ENCODE data around the gene VASN.

The VASN gene

GRCh38 chr16:4371357-4372000, at the start of gene VASN:
TSS of gene VASN (plus strand) at chr16:4371848. CDS start at chr16:4380878, 9,030 bp downstream.
- DNase-seq (ENCODE audit: low spot score), result peak; percentile 97
- TF ChIP-seq CTCF (IDR thresholded peaks at IDR 0.05; ENCODE audit: extremely low read depth, insufficient read depth, missing control alignments), result no peak
- in situ Hi-C loops (cut with MboI; ENCODE audit: low pct_unique_long_range_greater_than_20kb, low sequenced_read_pairs, unreplicated experiment), result no loop called here

- DNase-seq (ENCODE audit: low spot score), result no peak
- TF ChIP-seq CTCF (IDR thresholded peaks at IDR 0.05; ENCODE audit: extremely low read depth, insufficient read depth, missing control alignments), result no peak
- in situ Hi-C loops (cut with MboI; ENCODE audit: low pct_unique_long_range_greater_than_20kb, low sequenced_read_pairs, unreplicated experiment), result no loop called here
Measured at GRCh38 chr16:4322121-4323052, 49.3 kb upstream of the VASN start.

- in situ Hi-C loops (cut with MboI; ENCODE audit: low pct_unique_long_range_greater_than_20kb, low sequenced_read_pairs, unreplicated experiment), result no loop called here
- TF ChIP-seq CTCF (IDR thresholded peaks at IDR 0.05; ENCODE audit: extremely low read depth, insufficient read depth, missing control alignments), result no peak
- no peak for DNase-seq (ENCODE audit: low spot score)
Measured at GRCh38 chr16:4323071-4323844, 48.4 kb upstream of the VASN start.

- TF ChIP-seq CTCF (IDR thresholded peaks at IDR 0.05; ENCODE audit: extremely low read depth, insufficient read depth, missing control alignments), result no peak
- in situ Hi-C loops (cut with MboI; ENCODE audit: low pct_unique_long_range_greater_than_20kb, low sequenced_read_pairs, unreplicated experiment), result no loop called here
- no peak for DNase-seq (ENCODE audit: low spot score)
Measured at GRCh38 chr16:4323845-4324488, 47.7 kb upstream of the VASN start.

GRCh38 chr16:4324492-4325252, 47.0 kb upstream of the VASN start:
- TF ChIP-seq CTCF (IDR thresholded peaks at IDR 0.05; ENCODE audit: extremely low read depth, insufficient read depth, missing control alignments), result no peak
- no peak for DNase-seq (ENCODE audit: low spot score)
- in situ Hi-C loops (cut with MboI; ENCODE audit: low pct_unique_long_range_greater_than_20kb, low sequenced_read_pairs, unreplicated experiment), result no loop called here
